ENCODE measurements around the gene TDP2. TPM values are rescaled to one million over a fixed set of nuclear protein-coding genes. Genes with fewer than 3 reads are reported as not detected.
"Not testable (repeated sequence)": the region's sequence is repeated elsewhere in the genome, so short reads cannot be mapped to it uniquely, and the experiment has no call there.

The TDP2 gene
- total RNA-seq, 1 donor from 2014 or later, result 44.1 TPM

GRCh38 chr6:24648276-24648675 lies 18.4 kb downstream of the TDP2 start:
- peaks cover 22% of the 10 kb centered on the region for H3K27me3 Mint-ChIP-seq
- no peak for TF ChIP-seq CTCF (conservative IDR thresholded peaks at IDR 0.05)
- H3K9me3 Mint-ChIP-seq, result no peaks in the 10 kb centered on the region
- H3K36me3 Mint-ChIP-seq, result peaks cover 7% of the 10 kb centered on the region
- peaks cover 8% of the 10 kb centered on the region for H3K4me1 Mint-ChIP-seq (ENCODE audit: unreplicated experiment)
- H3K4me3 Mint-ChIP-seq, result no peak overlapping the region
- no peak for DNase-seq (ENCODE audit: extremely low spot score, unreplicated experiment)
- no peak overlapping the region for H3K27ac Mint-ChIP-seq

- peaks cover 1% of the 10 kb centered on the region for H3K36me3 Mint-ChIP-seq
- no peak for DNase-seq (ENCODE audit: extremely low spot score, unreplicated experiment)
These were observed 19.9 kb downstream of the TDP2 start for GRCh38 chr6:24646771-24647170.

GRCh38 chr6:24644377-24644776 lies 22.3 kb downstream of the TDP2 start:
- Mint-ChIP-seq H3K4me1 (ENCODE audit: unreplicated experiment) (peaks cover 8% of the 10 kb centered on the region), H3K27me3 (peaks cover 31% of the 10 kb centered on the region), H3K27ac (no peak overlapping the region), H3K4me3 (no peak overlapping the region), H3K9me3 (no peaks in the 10 kb centered on the region), H3K36me3 (no peaks in the 10 kb centered on the region)
- DNase-seq (ENCODE audit: extremely low spot score, unreplicated experiment), result no peak
- TF ChIP-seq CTCF (conservative IDR thresholded peaks at IDR 0.05), result no peak

More at GRCh38 chr6:24646771-24647170, 19.9 kb downstream of the TDP2 start:
- H3K4me1 Mint-ChIP-seq (ENCODE audit: unreplicated experiment), result peaks cover 8% of the 10 kb centered on the region
- no peak for TF ChIP-seq CTCF (conservative IDR thresholded peaks at IDR 0.05)
- H3K27ac Mint-ChIP-seq, result peak overlapping the region; percentile 94
- H3K27me3 Mint-ChIP-seq, result peaks cover 22% of the 10 kb centered on the region
- H3K4me3 Mint-ChIP-seq, result peak overlapping the region; percentile 90
- H3K9me3 Mint-ChIP-seq, result no peaks in the 10 kb centered on the region

- no peaks in the 10 kb centered on the region for H3K36me3 Mint-ChIP-seq
- no peak for TF ChIP-seq CTCF (conservative IDR thresholded peaks at IDR 0.05)
- peaks cover 31% of the 10 kb centered on the region for H3K27me3 Mint-ChIP-seq
- no peak for DNase-seq (ENCODE audit: extremely low spot score, unreplicated experiment)
- no peak overlapping the region for H3K27ac Mint-ChIP-seq
- H3K4me3 Mint-ChIP-seq, result no peak overlapping the region
- H3K4me1 Mint-ChIP-seq (ENCODE audit: unreplicated experiment), result peaks cover 8% of the 10 kb centered on the region
- H3K9me3 Mint-ChIP-seq, result peaks cover 4% of the 10 kb centered on the region
These were observed 22.8 kb downstream of the TDP2 start for GRCh38 chr6:24643920-24644319.

- DNase-seq (ENCODE audit: extremely low spot score, unreplicated experiment), result no peak
- H3K27ac Mint-ChIP-seq, result no peak overlapping the region
- no peak for TF ChIP-seq CTCF (conservative IDR thresholded peaks at IDR 0.05)
- H3K9me3 Mint-ChIP-seq, result peaks cover 5% of the 10 kb centered on the region
- H3K27me3 Mint-ChIP-seq, result peaks cover 31% of the 10 kb centered on the region
- H3K4me1 Mint-ChIP-seq (ENCODE audit: unreplicated experiment), result peaks cover 8% of the 10 kb centered on the region
- H3K4me3 Mint-ChIP-seq, result no peak overlapping the region
- no peaks in the 10 kb centered on the region for H3K36me3 Mint-ChIP-seq
These were observed 24.6 kb downstream of the TDP2 start for GRCh38 chr6:24642061-24642460.

GRCh38 chr6:24640631-24641030 lies 26.1 kb downstream of the TDP2 start:
- not testable (repeated sequence) for H3K9me3 Mint-ChIP-seq; H3K36me3 Mint-ChIP-seq; H3K4me1 Mint-ChIP-seq (ENCODE audit: unreplicated experiment)

More at GRCh38 chr6:24640631-24641030, 26.1 kb downstream of the TDP2 start:
- peaks cover 28% of the 10 kb centered on the region for H3K27me3 Mint-ChIP-seq
- not testable (repeated sequence) for H3K4me3 Mint-ChIP-seq; H3K27ac Mint-ChIP-seq; DNase-seq (ENCODE audit: extremely low spot score, unreplicated experiment)
